SH-SY5Y (cell line): ENCODE data around the gene PPP1R7.

Source experiments
- GATA2 ChIP-seq: IDR thresholded peaks from 2 replicates; pipeline ENCODE4 v1.6.1; 2011; ENCODE audit warnings: mild to moderate bottlenecking, low read depth, low read length
- GATA3 ChIP-seq: IDR thresholded peaks from 2 replicates; pipeline ENCODE4 v1.6.1; 2011; ENCODE audit warnings: low read depth, mild to moderate bottlenecking, low read length, moderate library complexity

Gene PPP1R7

DNA sequence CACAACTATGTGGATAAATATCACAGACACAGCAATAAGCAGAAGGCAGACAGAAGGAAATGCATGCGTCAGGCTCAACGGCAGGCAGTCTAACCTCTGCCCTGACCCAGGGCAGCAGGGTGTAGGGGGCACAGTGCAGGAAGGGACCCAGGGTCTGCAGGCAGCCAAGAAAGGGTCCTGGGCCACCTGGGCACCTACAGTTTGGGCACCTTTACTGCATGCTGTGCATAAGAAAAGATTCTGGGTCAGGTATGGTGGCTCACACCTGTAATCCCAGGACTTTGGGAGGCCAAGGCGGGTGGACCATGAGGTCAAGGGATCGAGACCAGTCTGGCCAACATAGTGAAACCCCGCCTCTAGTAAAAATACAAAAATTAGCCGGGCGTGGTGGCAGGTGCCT lies 18.7 kb upstream of the PPP1R7 start:
- TF ChIP-seq GATA2 (no peak), GATA3 (no peak)

GRCh38 chr2:241132538-241133435 lies 17.5 kb upstream of the PPP1R7 start:
- TF ChIP-seq GATA2 (no peak), GATA3 (no peak)

GRCh38 chr2:241133436-241133820 lies 16.8 kb upstream of the PPP1R7 start:
- TF ChIP-seq GATA2 (no peak), GATA3 (no peak)

- no peak for TF ChIP-seq GATA3
- no peak for TF ChIP-seq GATA2
These were observed 15.6 kb upstream of the PPP1R7 start for GRCh38 chr2:241134711-241135110.

- TF ChIP-seq GATA3 (no peak), GATA2 (no peak)
These were observed 14.5 kb upstream of the PPP1R7 start for GRCh38 chr2:241135737-241136136.

GRCh38 chr2:241136191-241136590 lies 14.1 kb upstream of the PPP1R7 start:
- TF ChIP-seq GATA2 (no peak), GATA3 (no peak)

- no peak for TF ChIP-seq GATA3
- no peak for TF ChIP-seq GATA2
These were observed 13.5 kb upstream of the PPP1R7 start for GRCh38 chr2:241136661-241137260.

- TF ChIP-seq GATA3 (no peak), GATA2 (no peak)
These were observed 12.7 kb upstream of the PPP1R7 start for GRCh38 chr2:241137276-241138190.

DNA sequence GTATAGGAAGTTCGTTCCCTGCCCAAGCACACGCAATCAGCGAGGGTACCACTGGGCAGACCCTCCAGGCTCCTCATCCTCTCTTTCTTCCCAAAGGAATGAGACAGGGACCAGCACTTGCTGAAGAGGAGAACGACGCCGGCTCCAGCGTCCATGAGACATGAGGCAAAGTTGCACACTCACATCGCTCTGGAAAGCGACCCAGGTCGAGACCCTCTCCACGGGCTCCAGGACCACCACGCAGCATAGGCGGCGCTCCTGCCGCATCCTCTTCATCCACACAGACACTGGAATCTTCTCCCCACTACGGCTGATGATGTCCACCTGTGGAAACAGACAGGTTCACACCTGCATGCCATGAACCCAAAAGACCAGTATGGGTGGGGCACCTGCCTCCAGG lies 11.8 kb upstream of the PPP1R7 start:
- TF ChIP-seq GATA3 (no peak), GATA2 (no peak)

DNA sequence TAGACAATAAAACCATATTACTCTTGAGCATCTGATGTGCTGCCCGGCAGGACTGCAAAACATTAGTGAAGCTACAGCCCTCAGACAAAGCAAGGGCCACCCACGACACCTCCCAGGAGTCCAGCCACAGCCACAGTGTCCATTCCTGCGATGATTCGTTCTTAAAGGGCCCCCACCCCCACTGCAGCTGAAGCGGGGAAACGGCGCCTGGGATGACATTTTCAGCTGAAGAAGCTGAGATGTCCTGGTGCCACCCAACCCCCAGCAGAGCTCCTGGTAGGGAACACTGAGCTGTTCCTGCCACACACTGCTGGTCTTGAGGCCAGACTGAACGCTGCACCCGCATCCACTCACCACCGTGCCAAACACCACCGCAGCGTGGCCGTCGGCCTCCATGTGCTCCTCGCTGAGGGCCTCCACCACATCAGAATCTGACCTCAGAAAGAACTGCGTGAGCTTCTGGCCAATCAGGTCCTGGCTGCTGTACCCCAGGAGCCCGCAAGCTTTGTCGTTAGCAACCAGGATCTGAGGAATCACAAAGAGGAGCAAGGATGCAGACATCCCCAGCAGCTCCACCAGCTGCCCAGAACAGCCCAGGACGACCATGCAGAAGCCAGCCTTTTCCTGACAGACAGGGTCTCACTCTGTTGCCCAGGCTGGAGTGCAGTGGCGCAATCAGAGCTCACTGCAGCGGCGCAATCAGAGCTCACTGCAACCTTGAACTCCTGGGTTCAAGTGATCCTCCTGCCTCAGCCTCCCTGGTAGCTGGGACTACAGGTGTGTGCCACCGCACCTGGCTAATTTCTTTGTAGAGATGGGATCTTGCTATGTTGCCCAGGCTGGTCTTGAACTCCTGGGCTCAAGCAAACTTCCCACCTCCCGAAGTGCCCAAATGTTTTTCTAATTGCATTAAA lies 10.5 kb upstream of the PPP1R7 start:
- TF ChIP-seq GATA3 = no peak
- no peak for TF ChIP-seq GATA2

- TF ChIP-seq GATA2 (no peak), GATA3 (no peak)
These were observed 9.8 kb upstream of the PPP1R7 start for GRCh38 chr2:241140445-241140840.

DNA sequence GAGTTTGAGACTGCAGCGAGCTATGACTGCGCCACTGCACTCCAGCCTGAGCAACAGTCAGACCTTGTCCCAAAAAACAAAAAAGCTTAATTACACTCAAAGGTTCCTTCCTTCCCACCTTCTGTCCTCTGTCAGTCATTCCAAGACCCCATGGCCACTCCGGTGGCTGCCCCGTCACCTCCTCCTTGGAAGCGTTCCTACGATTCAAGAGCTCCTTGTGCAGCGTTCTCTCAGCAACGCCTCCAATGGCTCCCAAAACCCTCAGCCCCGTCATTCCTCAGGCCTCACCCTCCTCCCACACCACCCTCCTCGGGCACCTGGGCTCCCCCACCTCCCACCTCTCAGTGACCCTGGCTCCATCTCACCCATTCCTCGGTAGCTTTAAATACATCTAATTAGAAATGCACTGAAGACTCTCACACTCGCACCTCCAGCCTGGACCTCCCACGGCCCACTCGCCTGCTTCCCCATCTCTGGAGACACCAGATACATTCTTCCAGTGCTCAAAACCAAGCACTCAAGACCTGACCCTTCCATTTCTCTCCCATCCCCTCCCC lies 9.0 kb upstream of the PPP1R7 start:
- TF ChIP-seq GATA3 (no peak), GATA2 (no peak)

DNA sequence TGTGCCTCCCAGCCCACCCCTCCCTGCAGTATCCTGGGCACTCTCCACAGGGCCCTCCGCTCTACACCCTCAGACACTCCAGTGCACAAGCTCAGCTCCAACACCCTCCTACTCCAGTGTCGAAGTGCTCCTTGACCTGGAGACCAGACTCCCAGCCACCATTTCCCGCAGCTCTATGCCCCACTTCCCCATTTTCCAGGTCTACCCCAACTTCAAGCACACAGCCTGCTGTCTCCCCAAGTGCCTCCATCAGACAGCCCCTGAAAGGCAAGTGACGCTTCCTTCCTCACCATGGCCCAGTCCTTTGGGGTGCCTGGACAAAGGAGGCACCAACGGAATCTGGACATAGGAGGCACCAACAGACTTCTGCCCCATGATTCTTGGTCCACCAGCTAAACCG lies 8.2 kb upstream of the PPP1R7 start:
- TF ChIP-seq GATA3 (no peak), GATA2 (no peak)

DNA sequence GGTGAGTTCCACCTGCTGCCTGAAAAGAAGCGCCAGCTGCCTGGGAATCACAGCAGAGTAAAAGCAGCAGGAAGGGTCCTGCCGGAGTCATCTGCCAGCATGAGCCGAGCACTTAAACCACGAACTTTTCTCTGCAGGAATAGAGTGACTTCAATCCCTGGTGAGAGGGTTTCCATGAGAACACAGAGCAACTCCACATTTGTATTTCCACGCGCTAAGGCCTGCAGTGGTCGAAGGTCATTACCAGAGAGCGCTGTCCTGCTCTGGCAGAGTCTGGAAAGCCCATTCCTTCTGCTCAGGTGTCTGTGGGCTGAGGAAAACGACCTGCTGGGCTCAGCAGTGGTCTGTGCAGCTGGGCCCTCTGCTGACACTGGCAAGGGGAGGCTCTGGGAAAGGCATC lies 7.7 kb upstream of the PPP1R7 start:
- no peak for TF ChIP-seq GATA2
- no peak for TF ChIP-seq GATA3

DNA sequence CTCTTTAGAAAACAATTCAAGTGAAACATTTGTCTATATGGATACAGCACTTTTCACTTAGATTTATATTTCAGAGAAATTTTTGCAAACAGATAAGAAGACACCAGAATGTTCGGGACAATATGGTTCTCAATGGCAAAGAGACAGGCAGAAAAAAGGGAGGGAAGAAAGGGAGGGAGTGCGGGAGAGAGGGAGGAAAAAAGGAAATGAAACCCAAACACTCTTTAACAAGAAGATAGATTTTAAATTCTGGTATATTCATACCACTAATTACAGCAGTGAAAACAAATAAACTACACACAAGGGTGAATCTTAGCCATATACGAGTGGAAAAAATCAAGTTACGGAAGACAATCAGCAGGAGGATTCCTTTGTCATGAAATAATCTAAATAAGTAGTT lies 4.0 kb upstream of the PPP1R7 start:
- TF ChIP-seq GATA3 = no peak
- no peak for TF ChIP-seq GATA2
